Astrocyte (in vitro differentiated cells and primary cell): ENCODE results near the gene COL27A1. TPM values are rescaled to one million over a fixed set of nuclear protein-coding genes. Genes with fewer than 3 reads are reported as not detected.

Experiments used
- DNase-seq: peaks from one replicate; pipeline ENCODE4 v3.0.0-alpha.2; 2010; ENCODE audit warnings: low read depth
- FAIRE-seq: peaks from 2 replicates; lab custom pipeline; 2011; peaks lifted over from hg19 to GRCh38; lab: Jason Lieb, UNC
- H2AFZ ChIP-seq: 2 replicates; pipeline ENCODE4 v1.6.0; 2012; ENCODE audit warnings: low read depth, low read length, inconsistent platforms
- H3K27ac ChIP-seq: 2 replicates; pipeline ENCODE4 v1.5.1; 2011; ENCODE audit warnings: low read depth, low read length, inconsistent platforms
- H3K27me3 ChIP-seq: 2 replicates; pipeline ENCODE4 v1.6.0; 2011; ENCODE audit warnings: low read length, inconsistent platforms; ENCODE audit not compliant: insufficient read depth
- H3K36me3 ChIP-seq: 2 replicates; pipeline ENCODE4 v1.5.1; 2011; ENCODE audit warnings: low read length, inconsistent platforms; ENCODE audit not compliant: insufficient read depth
- H3K4me1 ChIP-seq: 2 replicates; pipeline ENCODE4 v1.5.1; 2011; ENCODE audit warnings: low read length, inconsistent platforms; ENCODE audit not compliant: insufficient read depth
- H3K4me2 ChIP-seq: 2 replicates; pipeline ENCODE4 v1.6.0; 2012; ENCODE audit warnings: low read length, inconsistent platforms
- H3K4me3 ChIP-seq: 2 replicates; pipeline ENCODE4 v1.5.1; 2011; ENCODE audit warnings: low read depth, mild to moderate bottlenecking, low read length, inconsistent platforms; ENCODE audit not compliant: insufficient read depth
- H3K79me2 ChIP-seq: 2 replicates; pipeline ENCODE4 v1.6.0; 2012; ENCODE audit warnings: mild to moderate bottlenecking, low read length, inconsistent platforms; ENCODE audit not compliant: insufficient read depth
- H3K9ac ChIP-seq: 2 replicates; pipeline ENCODE4 v1.6.0; 2012; ENCODE audit warnings: mild to moderate bottlenecking, low read length, inconsistent platforms
- H3K9me3 ChIP-seq: 2 replicates; pipeline ENCODE4 v1.5.1; 2012; ENCODE audit warnings: low read depth, mild to moderate bottlenecking, low read length, inconsistent platforms; ENCODE audit not compliant: insufficient read depth
- H4K20me1 ChIP-seq: 2 replicates; pipeline ENCODE4 v1.6.0; 2012; ENCODE audit warnings: low read length, inconsistent platforms; ENCODE audit not compliant: insufficient read depth
- H3K27ac Mint-ChIP-seq: one replicate; pipeline ENCODE4 v1.8.0; 2021; ENCODE audit warnings: mild to moderate bottlenecking, mixed read lengths; ENCODE audit not compliant: unreplicated experiment
- H3K27me3 Mint-ChIP-seq: one replicate; pipeline ENCODE4 v1.8.0; 2021; ENCODE audit warnings: low read depth, mixed read lengths; ENCODE audit not compliant: unreplicated experiment
- H3K36me3 Mint-ChIP-seq: one replicate; pipeline ENCODE4 v1.8.0; 2021; ENCODE audit warnings: low read depth, mixed read lengths; ENCODE audit not compliant: unreplicated experiment
- H3K4me1 Mint-ChIP-seq: one replicate; pipeline ENCODE4 v1.8.0; 2021; ENCODE audit warnings: low read depth, mixed read lengths; ENCODE audit not compliant: unreplicated experiment
- H3K4me3 Mint-ChIP-seq: one replicate; pipeline ENCODE4 v1.8.0; 2021; ENCODE audit warnings: mild to moderate bottlenecking, moderate library complexity, mixed read lengths; ENCODE audit not compliant: unreplicated experiment
- H3K9me3 Mint-ChIP-seq: one replicate; pipeline ENCODE4 v1.8.0; 2021; ENCODE audit warnings: mild to moderate bottlenecking, mixed read lengths; ENCODE audit not compliant: unreplicated experiment
- EZH2 ChIP-seq: IDR thresholded peaks from 2 replicates; pipeline ENCODE4 v1.6.1; 2012; ENCODE audit warnings: mild to moderate bottlenecking, low read length, inconsistent platforms; ENCODE audit not compliant: insufficient read depth
- total RNA-seq: library from RNA; stranded (reverse); gene quantifications from 2 replicates; pipeline ENCODE4 v1.2.1, GENCODE V29; 2021
- TF ChIP-seq, protein P1 (sequence below): IDR thresholded peaks from 2 replicates; pipeline ENCODE4 v1.5.1; 2011; ENCODE audit warnings: low read depth, mild to moderate bottlenecking, inconsistent platforms, low read length, moderate library complexity; ENCODE audit not compliant: insufficient read depth

Gene COL27A1
- total RNA-seq, 1 donor from 2014 or later: 31.2 TPM

DNA sequence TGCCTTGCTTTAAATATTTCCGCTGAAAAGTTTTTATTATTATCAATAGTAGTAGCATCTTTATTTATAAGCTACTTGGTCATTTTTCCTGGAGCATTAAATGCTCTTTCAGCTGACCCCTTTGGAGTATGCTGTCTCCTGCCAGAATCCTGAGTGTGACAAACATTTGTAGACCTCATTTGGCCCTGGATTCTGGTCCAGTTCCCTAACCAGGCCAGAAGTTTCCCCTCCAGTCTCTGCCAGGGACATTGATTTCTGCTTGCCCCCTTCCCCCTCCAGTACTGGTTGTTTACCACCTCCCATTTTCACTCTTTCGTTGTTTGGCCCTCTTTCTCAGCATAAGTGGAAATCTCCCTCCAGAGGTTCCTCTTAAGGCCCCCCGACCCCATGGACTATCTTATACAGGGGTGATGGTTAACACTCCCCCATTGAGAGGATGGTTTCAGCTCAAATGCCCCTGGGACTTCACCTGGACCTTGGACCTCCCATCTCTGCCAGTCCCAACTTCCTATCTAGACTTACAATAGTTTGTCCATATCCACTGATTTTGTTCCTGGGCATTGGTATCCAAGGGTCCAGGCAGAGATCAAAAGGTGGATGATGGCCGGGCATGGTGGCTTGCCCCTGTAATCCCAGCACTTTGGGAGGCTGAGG, 24.6 kb upstream of the COL27A1 start:
- Mint-ChIP-seq H3K27me3 (peaks cover 72% of the 10 kb centered on the region), H3K4me3 (no peak overlapping the region), H3K27ac (no peak overlapping the region), H3K4me1 (peaks cover 9% of the 10 kb centered on the region), H3K36me3 (no peaks in the 10 kb centered on the region), H3K9me3 (peaks cover 14% of the 10 kb centered on the region)
- peaks cover 9% of the 10 kb centered on the region for H3K9me3 ChIP-seq
- no peak overlapping the region for H3K4me3 ChIP-seq
- H3K36me3 ChIP-seq: no peaks in the 10 kb centered on the region
- H3K79me2 ChIP-seq: no peaks in the 10 kb centered on the region
- H3K9ac ChIP-seq: no peak overlapping the region
- DNase-seq (no peak), FAIRE-seq (no peak)
- H3K4me1 ChIP-seq: no peaks in the 10 kb centered on the region
- peaks cover 7% of the 10 kb centered on the region for H3K27me3 ChIP-seq
- no peak overlapping the region for H3K27ac ChIP-seq
- H4K20me1 ChIP-seq: no peaks in the 10 kb centered on the region
- no peak overlapping the region for H2AFZ ChIP-seq
- no peak overlapping the region for H3K4me2 ChIP-seq
- TF ChIP-seq, protein P1, sequence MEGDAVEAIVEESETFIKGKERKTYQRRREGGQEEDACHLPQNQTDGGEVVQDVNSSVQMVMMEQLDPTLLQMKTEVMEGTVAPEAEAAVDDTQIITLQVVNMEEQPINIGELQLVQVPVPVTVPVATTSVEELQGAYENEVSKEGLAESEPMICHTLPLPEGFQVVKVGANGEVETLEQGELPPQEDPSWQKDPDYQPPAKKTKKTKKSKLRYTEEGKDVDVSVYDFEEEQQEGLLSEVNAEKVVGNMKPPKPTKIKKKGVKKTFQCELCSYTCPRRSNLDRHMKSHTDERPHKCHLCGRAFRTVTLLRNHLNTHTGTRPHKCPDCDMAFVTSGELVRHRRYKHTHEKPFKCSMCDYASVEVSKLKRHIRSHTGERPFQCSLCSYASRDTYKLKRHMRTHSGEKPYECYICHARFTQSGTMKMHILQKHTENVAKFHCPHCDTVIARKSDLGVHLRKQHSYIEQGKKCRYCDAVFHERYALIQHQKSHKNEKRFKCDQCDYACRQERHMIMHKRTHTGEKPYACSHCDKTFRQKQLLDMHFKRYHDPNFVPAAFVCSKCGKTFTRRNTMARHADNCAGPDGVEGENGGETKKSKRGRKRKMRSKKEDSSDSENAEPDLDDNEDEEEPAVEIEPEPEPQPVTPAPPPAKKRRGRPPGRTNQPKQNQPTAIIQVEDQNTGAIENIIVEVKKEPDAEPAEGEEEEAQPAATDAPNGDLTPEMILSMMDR: no peak
- no peak for TF ChIP-seq EZH2

DNA sequence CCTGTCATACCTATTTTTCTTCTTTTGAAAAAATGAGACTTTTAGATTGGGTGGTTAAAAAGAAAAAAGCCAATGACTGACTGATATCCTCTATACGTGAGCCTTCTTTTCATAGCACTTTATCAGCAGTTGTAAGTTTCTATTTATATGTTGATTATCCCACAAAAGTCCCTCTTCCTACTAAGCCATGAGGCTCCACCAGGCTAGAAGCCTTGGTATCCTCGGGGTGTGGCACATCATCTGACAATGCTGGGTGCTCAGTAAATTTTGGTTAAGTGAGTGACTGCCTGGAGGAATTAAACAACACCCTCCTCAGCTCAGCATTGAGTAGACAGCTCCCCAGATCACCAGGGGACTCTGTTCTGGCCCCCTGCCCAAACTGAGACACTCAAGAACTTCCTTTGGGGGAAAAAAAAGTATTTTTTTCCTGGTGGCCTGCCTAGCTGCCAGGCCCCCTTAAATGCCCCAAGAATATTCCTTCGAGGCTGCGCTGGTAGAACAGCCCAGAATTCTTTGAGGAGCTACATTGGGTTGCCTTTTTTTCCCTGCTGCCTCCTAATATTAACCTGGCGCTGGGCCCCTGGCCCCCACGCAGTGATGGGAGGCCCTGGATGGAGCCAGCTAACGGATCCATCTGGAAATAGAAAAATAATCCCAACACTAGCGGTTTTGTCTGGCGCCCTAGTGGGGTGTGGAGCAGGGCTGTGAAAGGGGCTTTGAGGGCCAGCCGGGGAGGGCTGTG, 23.4 kb upstream of the COL27A1 start:
- no peak overlapping the region for H3K27ac Mint-ChIP-seq
- Histone ChIP-seq H3K9ac (no peak overlapping the region), H3K9me3 (peaks cover 9% of the 10 kb centered on the region), H2AFZ (no peak overlapping the region), H3K4me3 (no peak overlapping the region), H3K36me3 (no peaks in the 10 kb centered on the region), H3K27me3 (peaks cover 9% of the 10 kb centered on the region), H4K20me1 (no peaks in the 10 kb centered on the region), H3K4me2 (no peak overlapping the region), H3K27ac (no peak overlapping the region), H3K79me2 (no peaks in the 10 kb centered on the region), H3K4me1 (no peaks in the 10 kb centered on the region)
- no peak for TF ChIP-seq EZH2
- TF ChIP-seq, protein P1: no peak
- peaks cover 15% of the 10 kb centered on the region for H3K9me3 Mint-ChIP-seq
- H3K36me3 Mint-ChIP-seq: peaks cover under 1% of the 10 kb centered on the region
- FAIRE-seq: no peak
- peaks cover 9% of the 10 kb centered on the region for H3K4me1 Mint-ChIP-seq
- no peak overlapping the region for H3K4me3 Mint-ChIP-seq
- H3K27me3 Mint-ChIP-seq: peaks cover 75% of the 10 kb centered on the region
- no peak for DNase-seq

DNA sequence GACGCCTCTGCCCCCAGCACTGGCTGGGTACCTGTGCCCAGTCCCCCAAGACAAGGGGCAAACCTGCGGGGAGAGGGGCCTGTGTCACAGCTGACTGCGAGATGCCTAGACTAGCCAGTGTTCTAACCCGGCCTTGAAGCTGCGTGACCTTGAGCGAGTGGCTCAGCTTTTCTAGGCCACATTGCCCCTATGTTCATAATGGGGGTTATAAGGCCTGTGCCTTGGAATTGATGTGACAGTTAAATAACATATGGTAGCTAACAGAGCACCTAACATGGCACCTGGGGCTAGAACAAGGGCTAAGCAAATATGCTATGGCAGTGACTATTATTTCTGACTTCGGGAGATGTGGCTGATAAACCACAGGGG, 22.8 kb upstream of the COL27A1 start:
- H3K4me1 ChIP-seq: no peaks in the 10 kb centered on the region
- Mint-ChIP-seq H3K27ac (no peak overlapping the region), H3K4me3 (no peak overlapping the region), H3K9me3 (peaks cover 16% of the 10 kb centered on the region), H3K27me3 (peaks cover 75% of the 10 kb centered on the region), H3K4me1 (peaks cover 9% of the 10 kb centered on the region), H3K36me3 (peaks cover 2% of the 10 kb centered on the region)
- H4K20me1 ChIP-seq: no peaks in the 10 kb centered on the region
- no peak for TF ChIP-seq EZH2
- TF ChIP-seq, protein P1: no peak
- no peak overlapping the region for H3K4me3 ChIP-seq
- H3K9ac ChIP-seq: no peak overlapping the region
- no peaks in the 10 kb centered on the region for H3K79me2 ChIP-seq
- peaks cover 6% of the 10 kb centered on the region for H3K9me3 ChIP-seq
- DNase-seq: no peak
- H3K36me3 ChIP-seq: no peaks in the 10 kb centered on the region
- no peak overlapping the region for H2AFZ ChIP-seq
- FAIRE-seq: no peak
- peaks cover 10% of the 10 kb centered on the region for H3K27me3 ChIP-seq
- H3K4me2 ChIP-seq: no peak overlapping the region
- no peak overlapping the region for H3K27ac ChIP-seq
